ENCODE measurements around the gene SUN2. TPM values are rescaled to one million over a fixed set of nuclear protein-coding genes. Genes with fewer than 3 reads are reported as not detected.
A peak's percentile ranks its signal among the peaks of the same experiment; 100 is the strongest.
"Not testable (repeated sequence)": the region's sequence is repeated elsewhere in the genome, so short reads cannot be mapped to it uniquely, and the experiment has no call there.

SUN2 gene, protein sequence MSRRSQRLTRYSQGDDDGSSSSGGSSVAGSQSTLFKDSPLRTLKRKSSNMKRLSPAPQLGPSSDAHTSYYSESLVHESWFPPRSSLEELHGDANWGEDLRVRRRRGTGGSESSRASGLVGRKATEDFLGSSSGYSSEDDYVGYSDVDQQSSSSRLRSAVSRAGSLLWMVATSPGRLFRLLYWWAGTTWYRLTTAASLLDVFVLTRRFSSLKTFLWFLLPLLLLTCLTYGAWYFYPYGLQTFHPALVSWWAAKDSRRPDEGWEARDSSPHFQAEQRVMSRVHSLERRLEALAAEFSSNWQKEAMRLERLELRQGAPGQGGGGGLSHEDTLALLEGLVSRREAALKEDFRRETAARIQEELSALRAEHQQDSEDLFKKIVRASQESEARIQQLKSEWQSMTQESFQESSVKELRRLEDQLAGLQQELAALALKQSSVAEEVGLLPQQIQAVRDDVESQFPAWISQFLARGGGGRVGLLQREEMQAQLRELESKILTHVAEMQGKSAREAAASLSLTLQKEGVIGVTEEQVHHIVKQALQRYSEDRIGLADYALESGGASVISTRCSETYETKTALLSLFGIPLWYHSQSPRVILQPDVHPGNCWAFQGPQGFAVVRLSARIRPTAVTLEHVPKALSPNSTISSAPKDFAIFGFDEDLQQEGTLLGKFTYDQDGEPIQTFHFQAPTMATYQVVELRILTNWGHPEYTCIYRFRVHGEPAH
- total RNA-seq, result 190 TPM

DNA sequence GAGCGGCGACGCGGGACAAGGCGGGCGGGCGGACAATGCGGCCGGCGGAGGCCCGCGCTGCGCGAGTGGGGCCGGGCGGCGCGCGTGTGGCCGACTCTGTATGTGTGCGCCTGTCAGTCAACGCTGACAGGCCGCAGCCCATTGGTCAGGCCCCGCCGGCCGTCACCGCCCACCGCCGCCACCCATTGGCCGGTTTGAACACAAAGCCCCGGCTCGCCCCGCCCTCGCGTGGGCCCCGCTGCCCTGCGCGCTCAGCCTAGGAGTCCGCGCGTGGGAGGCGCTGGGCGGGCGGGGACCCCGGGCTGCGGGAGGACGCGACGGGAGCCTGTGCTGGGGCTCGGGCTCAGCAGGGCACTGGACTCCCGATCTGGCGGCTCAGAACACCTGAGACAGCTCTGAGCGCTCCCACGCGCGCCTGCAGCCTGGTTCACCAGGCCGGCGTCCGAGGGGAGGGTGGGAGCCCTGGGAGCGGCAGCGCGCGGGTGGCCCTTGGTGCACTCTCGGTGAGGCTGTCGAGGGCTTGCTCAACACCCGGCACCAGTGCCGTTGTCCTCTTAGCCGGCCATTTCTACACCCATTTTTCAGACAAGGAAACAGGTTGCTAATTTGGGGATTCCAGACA lies at the start of gene SUN2:
SUN2 (minus strand) TSS at position 88 of the 622 bp plus-strand sequence. CDS start 3,370 bp downstream, outside the sequence.
- Histone ChIP-seq H3K9me3 (ENCODE audit: low read depth, low read length) (no peaks in the 10 kb centered on the region), H3K4me1 (ENCODE audit: insufficient read depth, low read length) (peaks cover 69% of the 10 kb centered on the region), H3K27me3 (ENCODE audit: insufficient read depth, low read length) (no peaks in the 10 kb centered on the region), H3K4me3 (ENCODE audit: low read length) (peak within 1 kb of the TSS; percentile 93)

DNA sequence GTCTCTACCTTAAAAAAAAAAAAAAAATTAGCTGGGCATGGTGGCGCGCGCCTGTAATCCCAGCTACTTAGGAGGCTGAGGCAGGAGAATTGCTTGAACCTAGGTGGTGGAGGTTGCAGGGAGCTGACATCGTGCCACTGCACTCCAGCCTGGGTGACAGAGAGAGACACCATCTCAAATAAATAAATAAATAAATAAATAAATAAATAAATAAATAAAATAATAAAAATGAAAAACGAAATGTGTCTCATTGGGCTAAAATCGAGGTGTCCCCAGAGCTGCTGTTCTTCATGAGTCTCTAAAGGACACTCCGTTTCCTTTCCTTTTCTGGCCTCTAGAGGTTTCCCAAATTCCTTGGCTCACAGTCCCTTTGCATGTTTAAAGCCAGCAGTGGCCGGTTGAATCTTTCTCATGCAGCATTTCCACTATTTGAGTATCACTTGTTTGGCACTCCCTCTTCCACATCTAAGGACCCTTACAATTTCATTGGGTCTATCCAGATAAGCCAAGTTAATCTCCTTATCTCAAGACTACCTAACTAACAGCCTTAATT lies 49.3 kb upstream of the SUN2 start:
- H3K4me1 ChIP-seq (ENCODE audit: insufficient read depth, low read length); H3K27me3 ChIP-seq (ENCODE audit: insufficient read depth, low read length); H3K4me3 ChIP-seq (ENCODE audit: low read length); H3K9me3 ChIP-seq (ENCODE audit: low read depth, low read length): not testable (repeated sequence)

DNA sequence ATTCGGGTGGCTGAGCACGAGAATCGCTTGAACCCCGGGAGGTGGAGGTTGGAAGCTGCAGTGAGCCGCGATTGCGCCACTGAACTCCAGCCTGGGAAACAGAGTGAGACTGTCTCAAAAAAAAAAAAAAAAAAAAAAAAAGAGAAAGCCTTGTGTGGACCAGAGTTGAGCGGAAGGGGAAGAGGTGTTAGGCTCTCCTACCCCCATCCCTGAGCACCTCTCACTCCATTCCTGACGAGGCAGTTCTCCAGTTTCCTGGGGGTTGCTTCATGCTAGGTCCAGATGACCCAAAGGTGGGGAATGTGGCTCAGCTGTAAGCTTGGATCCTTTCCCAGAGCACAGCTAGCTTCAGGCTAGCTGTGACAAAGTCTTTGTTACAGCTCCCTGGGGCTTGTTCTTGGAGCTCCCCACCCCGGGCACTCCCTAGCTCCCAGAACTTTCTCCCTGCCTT lies 46.9 kb upstream of the SUN2 start:
- no peaks in the 10 kb centered on the region for H3K27me3 ChIP-seq (ENCODE audit: insufficient read depth, low read length)
- H3K4me1 ChIP-seq (ENCODE audit: insufficient read depth, low read length), result no peaks in the 10 kb centered on the region
- H3K4me3 ChIP-seq (ENCODE audit: low read length), result no peak overlapping the region
- no peaks in the 10 kb centered on the region for H3K9me3 ChIP-seq (ENCODE audit: low read depth, low read length)

DNA sequence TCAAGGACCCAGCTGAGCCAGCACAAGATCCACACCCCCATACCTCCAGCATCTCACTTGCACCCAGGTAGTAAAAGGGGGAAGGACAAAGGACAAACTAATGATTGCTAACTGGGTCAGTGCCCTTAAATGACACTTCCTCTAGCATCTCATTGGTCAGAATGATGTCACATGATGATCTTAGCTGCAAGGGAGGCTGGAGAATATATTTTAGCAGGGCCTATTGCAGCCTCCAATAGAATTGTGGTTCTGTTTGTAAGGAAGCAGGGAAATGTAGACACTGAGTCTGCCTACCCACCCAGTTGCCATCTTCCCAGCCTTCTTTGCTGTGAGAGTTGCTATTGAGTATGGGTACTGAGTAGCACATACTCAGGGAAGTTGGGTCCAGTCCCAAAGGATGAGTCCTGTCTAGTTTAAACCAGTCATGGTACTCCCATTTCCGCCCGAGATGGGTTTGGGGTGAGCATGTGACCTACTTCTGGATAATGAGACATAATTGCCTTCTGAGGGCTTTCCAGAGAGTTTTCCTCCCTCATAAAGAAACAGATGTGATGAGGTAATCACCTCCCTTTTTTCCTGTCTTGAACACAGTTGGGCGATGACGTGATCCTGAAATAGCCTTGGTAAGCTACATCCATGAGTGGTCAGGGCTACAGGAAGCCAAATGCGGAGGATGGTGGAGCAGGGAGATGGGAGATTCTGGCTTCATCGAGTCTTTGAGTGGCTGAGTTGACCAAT lies 43.6 kb upstream of the SUN2 start:
- no peaks in the 10 kb centered on the region for H3K9me3 ChIP-seq (ENCODE audit: low read depth, low read length)
- no peaks in the 10 kb centered on the region for H3K27me3 ChIP-seq (ENCODE audit: insufficient read depth, low read length)
- H3K4me1 ChIP-seq (ENCODE audit: insufficient read depth, low read length), result peaks cover 2% of the 10 kb centered on the region
- no peak overlapping the region for H3K4me3 ChIP-seq (ENCODE audit: low read length)

DNA sequence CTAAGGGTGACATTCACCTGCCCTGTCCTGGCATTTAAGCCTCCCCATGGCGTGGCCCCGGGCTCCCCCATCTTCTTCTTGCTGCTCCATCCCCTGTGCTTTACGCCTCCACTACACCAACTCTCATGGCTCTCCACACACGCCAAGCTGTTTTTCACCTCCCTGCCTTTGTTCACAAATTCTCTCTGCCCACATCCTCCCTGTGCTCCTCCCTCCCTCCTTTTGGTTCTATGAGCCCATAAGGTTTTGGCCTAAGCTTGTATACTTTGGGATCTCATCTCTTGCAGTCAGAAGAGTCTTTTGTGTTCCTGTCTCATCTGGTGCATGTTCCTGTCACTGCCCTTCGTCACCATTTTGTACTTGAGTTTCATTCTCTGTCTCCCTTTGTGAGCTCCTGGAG lies 42.7 kb upstream of the SUN2 start:
- no peaks in the 10 kb centered on the region for H3K9me3 ChIP-seq (ENCODE audit: low read depth, low read length)
- no peak overlapping the region for H3K4me3 ChIP-seq (ENCODE audit: low read length)
- H3K27me3 ChIP-seq (ENCODE audit: insufficient read depth, low read length), result no peaks in the 10 kb centered on the region

DNA sequence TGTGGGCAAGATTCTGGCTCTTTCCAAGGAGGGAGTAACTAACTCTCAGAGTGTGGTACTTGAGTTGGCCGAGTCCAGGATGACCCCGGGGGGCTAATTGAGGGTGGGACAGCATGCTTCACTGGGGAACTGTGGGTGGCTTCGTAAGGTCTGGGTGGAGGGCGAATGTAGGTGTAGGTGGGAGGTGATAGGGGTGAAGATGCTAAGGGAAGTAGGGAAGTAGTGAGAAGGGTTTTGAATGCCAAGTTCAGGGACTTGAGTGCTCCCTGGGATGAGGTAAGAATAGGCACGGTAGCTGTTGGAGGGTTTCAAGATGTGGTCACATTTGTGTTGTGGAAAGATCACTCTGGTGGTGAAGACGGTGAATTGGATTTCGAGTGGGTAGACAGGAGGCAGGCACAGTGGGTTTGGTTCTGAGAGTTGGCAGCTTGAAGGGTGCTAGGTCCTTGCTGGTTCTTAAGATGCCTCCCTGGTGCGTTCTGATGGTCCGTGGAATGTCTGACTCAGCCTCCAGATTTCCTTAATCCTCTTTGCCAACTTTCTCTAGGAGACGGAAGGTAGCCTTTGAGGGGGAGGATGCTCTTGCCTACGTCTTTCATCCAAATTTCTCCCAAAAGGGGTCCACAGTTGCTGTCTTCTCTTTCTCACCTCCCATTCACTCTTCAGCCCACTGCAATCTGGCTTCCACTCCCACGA lies 40.6 kb upstream of the SUN2 start:
- Histone ChIP-seq H3K9me3 (ENCODE audit: low read depth, low read length) (no peaks in the 10 kb centered on the region), H3K4me3 (ENCODE audit: low read length) (no peak overlapping the region), H3K4me1 (ENCODE audit: insufficient read depth, low read length) (peaks cover 13% of the 10 kb centered on the region), H3K27me3 (ENCODE audit: insufficient read depth, low read length) (no peaks in the 10 kb centered on the region)

More for the DNA sequence above, 42.7 kb upstream of the SUN2 start:
- H3K4me1 ChIP-seq (ENCODE audit: insufficient read depth, low read length), result peaks cover 7% of the 10 kb centered on the region

DNA sequence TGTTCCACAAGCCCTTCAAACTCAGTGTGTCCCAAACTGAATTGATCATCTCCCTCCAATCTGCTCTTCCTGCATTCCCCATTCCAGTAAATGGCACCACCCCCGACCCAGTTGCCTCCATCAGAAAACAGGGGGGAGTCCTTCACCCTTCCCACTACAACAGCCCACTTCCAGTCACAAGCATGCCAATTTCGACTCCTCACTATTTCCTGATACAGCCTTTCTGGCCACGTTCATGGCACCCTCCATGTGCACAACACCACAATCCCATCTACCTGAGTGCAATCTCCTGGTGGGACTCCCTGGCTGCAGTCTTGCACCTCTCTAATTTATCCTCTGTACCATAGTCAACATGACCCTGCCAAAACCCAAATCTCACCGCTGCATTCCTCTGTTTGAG lies 39.8 kb upstream of the SUN2 start:
- H3K4me3 ChIP-seq (ENCODE audit: low read length), result no peak overlapping the region
- H3K4me1 ChIP-seq (ENCODE audit: insufficient read depth, low read length), result peaks cover 13% of the 10 kb centered on the region
- H3K9me3 ChIP-seq (ENCODE audit: low read depth, low read length), result no peaks in the 10 kb centered on the region
- H3K27me3 ChIP-seq (ENCODE audit: insufficient read depth, low read length), result no peaks in the 10 kb centered on the region

DNA sequence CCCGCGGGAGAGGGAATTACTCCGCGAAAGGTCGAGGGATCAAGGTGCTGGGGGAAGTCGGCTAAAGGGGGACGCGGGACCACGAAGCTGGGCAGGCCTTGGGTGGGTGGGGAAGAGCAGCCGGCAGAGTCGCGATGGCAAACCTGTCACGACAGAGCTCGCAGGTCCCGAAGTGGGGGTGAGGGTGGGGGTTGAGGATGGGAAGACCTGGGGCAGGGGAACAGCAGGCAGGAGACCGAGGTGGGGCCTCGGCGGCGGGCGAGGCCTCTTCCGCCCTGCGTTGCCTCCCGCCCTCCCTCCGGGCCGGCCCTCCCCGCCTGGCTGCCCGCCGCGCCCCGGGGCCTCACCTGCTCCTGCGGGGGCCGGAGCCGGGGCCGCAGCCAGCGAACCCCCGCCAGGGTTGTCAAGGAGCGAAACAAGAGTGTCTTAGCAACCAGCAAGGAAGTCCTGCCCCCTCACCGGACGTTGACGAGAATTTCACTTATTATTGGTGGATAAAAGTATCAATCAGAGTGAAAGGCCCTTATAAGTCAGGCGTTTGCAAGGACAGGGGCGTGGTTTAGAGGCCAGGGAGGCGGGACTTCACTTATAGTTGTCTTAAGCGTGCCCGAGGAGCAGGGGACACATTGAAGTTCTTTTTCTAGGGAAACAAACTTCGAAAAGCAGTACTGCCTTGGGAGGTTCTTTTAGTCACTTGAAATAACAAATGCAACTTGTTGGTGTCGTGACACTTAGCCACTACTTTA lies 38.1 kb upstream of the SUN2 start, which contains the start of gene DNAL4:
DNAL4 (minus strand) TSS at position 423 of the 746 bp plus-strand sequence. CDS start 11,412 bp downstream, outside the sequence.
- no peaks in the 10 kb centered on the region for H3K27me3 ChIP-seq (ENCODE audit: insufficient read depth, low read length)
- no peaks in the 10 kb centered on the region for H3K9me3 ChIP-seq (ENCODE audit: low read depth, low read length)
- peak within 1 kb of the TSS; percentile 63 for H3K4me3 ChIP-seq (ENCODE audit: low read length)
- H3K4me1 ChIP-seq (ENCODE audit: insufficient read depth, low read length), result peaks cover 13% of the 10 kb centered on the region

DNA sequence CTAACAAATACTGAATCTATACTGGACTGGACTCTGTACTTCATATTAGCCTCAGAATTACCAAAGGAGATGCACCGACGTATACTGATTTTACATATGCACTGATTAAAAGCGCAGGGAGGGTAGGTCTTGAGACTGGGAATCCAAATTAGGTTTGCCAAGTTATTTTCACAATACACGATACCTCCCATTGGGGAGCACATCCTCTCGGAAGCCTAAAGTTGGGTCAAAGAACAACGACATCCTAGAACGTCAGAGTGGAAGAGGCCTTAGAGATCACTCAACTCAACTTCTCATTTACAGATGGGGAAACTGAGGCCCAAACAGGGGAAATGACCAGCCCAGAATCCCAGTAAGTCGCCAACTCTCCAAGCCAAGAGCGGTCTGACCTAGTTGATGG lies 37.5 kb upstream of the SUN2 start:
- peak overlapping the region; percentile 63 for H3K4me3 ChIP-seq (ENCODE audit: low read length)
- H3K4me1 ChIP-seq (ENCODE audit: insufficient read depth, low read length), result peaks cover 13% of the 10 kb centered on the region

DNA sequence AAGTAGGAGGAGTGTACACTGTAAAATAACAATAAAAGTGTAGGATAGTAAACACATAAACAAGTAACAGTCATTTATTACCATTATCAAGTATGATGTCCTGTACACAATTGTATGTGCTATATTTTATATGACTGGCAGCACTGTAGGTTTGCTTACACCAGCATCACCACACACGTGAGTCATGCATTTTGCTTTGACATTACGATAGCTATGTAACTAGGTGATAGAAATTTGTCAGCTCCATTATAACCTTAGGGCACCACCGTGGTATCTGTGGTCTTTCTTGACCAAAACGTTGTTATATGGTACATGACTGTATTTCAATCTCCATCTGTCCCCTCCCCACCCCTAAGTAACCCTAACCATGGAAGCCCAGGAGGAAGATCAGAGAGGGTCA lies 37.0 kb upstream of the SUN2 start:
- Histone ChIP-seq H3K4me1 (ENCODE audit: insufficient read depth, low read length) (peaks cover 13% of the 10 kb centered on the region), H3K9me3 (ENCODE audit: low read depth, low read length) (no peaks in the 10 kb centered on the region), H3K27me3 (ENCODE audit: insufficient read depth, low read length) (no peaks in the 10 kb centered on the region), H3K4me3 (ENCODE audit: low read length) (no peak overlapping the region)

More for the DNA sequence above, 37.5 kb upstream of the SUN2 start:
- no peaks in the 10 kb centered on the region for H3K27me3 ChIP-seq (ENCODE audit: insufficient read depth, low read length)
- H3K9me3 ChIP-seq (ENCODE audit: low read depth, low read length), result no peaks in the 10 kb centered on the region

DNA sequence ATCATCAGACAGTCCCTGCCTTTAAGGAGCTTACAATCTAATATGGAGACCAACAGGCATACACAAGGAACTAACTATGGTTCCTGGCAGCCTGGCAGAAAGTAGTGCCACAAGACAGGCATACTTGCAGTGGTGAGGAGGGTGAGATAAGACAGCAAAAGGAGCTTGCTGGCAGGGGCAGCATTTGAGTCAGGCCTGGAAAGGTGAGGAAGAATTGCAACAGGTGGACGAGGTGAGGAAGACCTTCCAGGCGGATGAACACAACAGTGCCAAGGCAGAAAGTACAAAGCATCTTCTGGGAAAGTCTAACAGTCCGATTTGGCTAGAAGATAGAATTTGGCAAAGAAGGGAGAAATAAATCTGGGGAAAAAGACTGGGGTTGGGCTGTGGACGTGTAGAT lies 33.8 kb upstream of the SUN2 start:
- no peaks in the 10 kb centered on the region for H3K27me3 ChIP-seq (ENCODE audit: insufficient read depth, low read length)

DNA sequence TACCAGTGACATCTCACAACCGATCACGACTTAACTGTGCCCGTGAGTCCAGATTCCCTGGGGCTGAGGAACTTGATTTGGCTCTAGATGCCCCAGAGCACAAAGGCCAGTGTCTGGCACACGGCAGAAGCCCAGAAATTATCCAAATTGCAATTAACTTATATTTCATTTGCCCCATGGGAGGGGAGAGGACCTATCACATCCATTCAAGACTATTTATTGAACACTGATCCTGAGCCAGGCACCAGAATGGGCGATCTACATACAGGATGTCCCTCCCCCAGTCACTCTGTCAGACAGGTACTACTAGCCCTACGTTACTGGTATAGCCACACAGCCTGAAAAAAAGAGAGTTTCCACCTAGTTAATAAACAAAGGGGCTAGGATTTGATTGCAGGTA lies 33.0 kb upstream of the SUN2 start:
- no peaks in the 10 kb centered on the region for H3K27me3 ChIP-seq (ENCODE audit: insufficient read depth, low read length)
- H3K4me1 ChIP-seq (ENCODE audit: insufficient read depth, low read length), result peaks cover 8% of the 10 kb centered on the region
- H3K4me3 ChIP-seq (ENCODE audit: low read length), result no peak overlapping the region
- H3K9me3 ChIP-seq (ENCODE audit: low read depth, low read length), result no peaks in the 10 kb centered on the region

More for the DNA sequence above, 33.8 kb upstream of the SUN2 start:
- peaks cover 12% of the 10 kb centered on the region for H3K4me1 ChIP-seq (ENCODE audit: insufficient read depth, low read length)
- H3K9me3 ChIP-seq (ENCODE audit: low read depth, low read length), result no peaks in the 10 kb centered on the region
- H3K4me3 ChIP-seq (ENCODE audit: low read length), result no peak overlapping the region

DNA sequence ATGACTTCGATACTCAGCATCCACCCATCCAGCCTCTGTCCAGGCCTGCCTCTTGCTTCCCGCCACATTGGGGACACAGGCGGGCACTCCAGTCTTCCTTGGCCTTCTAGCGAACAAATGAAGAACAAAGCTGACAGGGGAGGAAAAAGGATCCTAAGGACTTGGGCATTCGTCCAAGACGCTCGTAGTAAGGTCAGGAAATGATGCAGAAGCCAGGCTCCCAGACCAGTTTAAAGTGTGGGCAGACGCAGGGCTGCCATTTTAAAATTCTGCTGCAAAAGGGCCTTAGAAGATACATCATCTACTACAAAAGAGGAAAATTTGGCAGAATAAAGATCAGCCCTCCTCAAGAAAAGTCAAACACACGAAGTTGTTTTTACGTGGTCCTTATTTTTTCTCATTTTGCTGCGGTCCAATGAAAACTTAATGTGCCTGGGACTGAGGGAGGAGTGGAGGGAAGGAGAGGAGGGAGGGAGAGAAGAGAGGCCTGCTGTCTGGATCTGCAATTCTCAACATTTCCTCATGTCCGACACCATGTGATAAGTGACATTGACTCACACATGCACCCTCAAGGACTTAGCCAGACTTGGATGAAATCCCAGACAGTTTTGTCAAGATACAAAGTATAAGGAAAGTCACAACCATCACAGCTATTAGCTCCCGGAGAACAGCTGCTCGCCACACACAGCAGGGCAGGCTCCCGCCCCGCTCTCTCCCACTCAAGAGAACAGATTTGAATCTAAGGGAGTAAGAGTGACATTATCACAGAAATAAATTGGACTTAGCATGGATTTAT lies 32.4 kb upstream of the SUN2 start:
- H3K9me3 ChIP-seq (ENCODE audit: low read depth, low read length), result no peaks in the 10 kb centered on the region
- H3K4me3 ChIP-seq (ENCODE audit: low read length), result no peak overlapping the region
- H3K27me3 ChIP-seq (ENCODE audit: insufficient read depth, low read length), result no peaks in the 10 kb centered on the region

More for the DNA sequence above, 32.4 kb upstream of the SUN2 start:
- peaks cover 3% of the 10 kb centered on the region for H3K4me1 ChIP-seq (ENCODE audit: insufficient read depth, low read length)

Data from mononuclear cell (primary cell).